Mucosa of stomach (tissue), 1 donor: ENCODE measurements around the gene PRDM1.

Source experiments
- H3K27me3 ChIP-seq: one replicate; pipeline ENCODE4 v1.7.0; 2013; ENCODE audit warnings: mild to moderate bottlenecking, low read length; ENCODE audit not compliant: control insufficient read depth, insufficient read depth
- H3K36me3 ChIP-seq: one replicate; pipeline ENCODE4 v1.7.0; 2013; ENCODE audit warnings: low read length; ENCODE audit not compliant: control insufficient read depth, insufficient read depth
- H3K4me1 ChIP-seq: one replicate; pipeline ENCODE4 v1.7.0; 2013; ENCODE audit warnings: mild to moderate bottlenecking, low read length; ENCODE audit not compliant: control insufficient read depth, insufficient read depth
- H3K4me3 ChIP-seq: one replicate; pipeline ENCODE4 v1.7.0; 2013; ENCODE audit warnings: low read length
- H3K9ac ChIP-seq: one replicate; pipeline ENCODE4 v1.7.0; 2013; ENCODE audit warnings: mild to moderate bottlenecking, low read length, moderate library complexity
- H3K9me3 ChIP-seq: one replicate; pipeline ENCODE4 v1.7.0; 2013; ENCODE audit warnings: mild to moderate bottlenecking, low read length, moderate library complexity; ENCODE audit not compliant: control insufficient read depth
- donor health status: Pancreatic carcinoma.

The PRDM1 gene

GRCh38 chr6:106112433-106112832 lies 26.3 kb downstream of the PRDM1 start:
- peaks cover 8% of the 10 kb centered on the region for H3K4me1 ChIP-seq
- no peaks in the 10 kb centered on the region for H3K9me3 ChIP-seq
- no peaks in the 10 kb centered on the region for H3K36me3 ChIP-seq
- H3K27me3 ChIP-seq = no peaks in the 10 kb centered on the region
- no peak overlapping the region for H3K9ac ChIP-seq
- no peak overlapping the region for H3K4me3 ChIP-seq

GRCh38 chr6:106113256-106113959 lies 27.3 kb downstream of the PRDM1 start:
- Histone ChIP-seq H3K27me3 (no peaks in the 10 kb centered on the region), H3K9ac (no peak overlapping the region), H3K9me3 (no peaks in the 10 kb centered on the region), H3K4me1 (peaks cover 8% of the 10 kb centered on the region), H3K4me3 (no peak overlapping the region), H3K36me3 (no peaks in the 10 kb centered on the region)

- Histone ChIP-seq H3K9ac (no peak overlapping the region), H3K4me1 (peaks cover 8% of the 10 kb centered on the region), H3K9me3 (no peaks in the 10 kb centered on the region), H3K27me3 (no peaks in the 10 kb centered on the region), H3K36me3 (no peaks in the 10 kb centered on the region), H3K4me3 (no peak overlapping the region)
These were observed 28.4 kb downstream of the PRDM1 start for GRCh38 chr6:106114492-106114891.

- Histone ChIP-seq H3K27me3 (no peaks in the 10 kb centered on the region), H3K9me3 (no peaks in the 10 kb centered on the region), H3K36me3 (no peaks in the 10 kb centered on the region), H3K9ac (no peak overlapping the region), H3K4me3 (no peak overlapping the region), H3K4me1 (peaks cover 5% of the 10 kb centered on the region)
These were observed 29.1 kb downstream of the PRDM1 start for GRCh38 chr6:106115286-106115685.

GRCh38 chr6:106116125-106116832 lies 30.1 kb downstream of the PRDM1 start:
- Histone ChIP-seq H3K9ac (no peak overlapping the region), H3K4me1 (no peaks in the 10 kb centered on the region), H3K36me3 (no peaks in the 10 kb centered on the region), H3K4me3 (no peak overlapping the region), H3K9me3 (no peaks in the 10 kb centered on the region), H3K27me3 (no peaks in the 10 kb centered on the region)

- no peak overlapping the region for H3K4me3 ChIP-seq
- no peaks in the 10 kb centered on the region for H3K4me1 ChIP-seq
- no peaks in the 10 kb centered on the region for H3K9me3 ChIP-seq
- no peaks in the 10 kb centered on the region for H3K36me3 ChIP-seq
- H3K27me3 ChIP-seq = no peaks in the 10 kb centered on the region
- H3K9ac ChIP-seq = no peak overlapping the region
These were observed 31.4 kb downstream of the PRDM1 start for GRCh38 chr6:106117579-106117978.

- H3K9me3 ChIP-seq = no peaks in the 10 kb centered on the region
- no peaks in the 10 kb centered on the region for H3K27me3 ChIP-seq
- no peaks in the 10 kb centered on the region for H3K36me3 ChIP-seq
- no peak overlapping the region for H3K4me3 ChIP-seq
- H3K9ac ChIP-seq = no peak overlapping the region
- no peaks in the 10 kb centered on the region for H3K4me1 ChIP-seq
These were observed 32.8 kb downstream of the PRDM1 start for GRCh38 chr6:106118835-106119431.

GRCh38 chr6:106119546-106119945 lies 33.4 kb downstream of the PRDM1 start:
- no peak overlapping the region for H3K4me3 ChIP-seq
- H3K36me3 ChIP-seq = no peaks in the 10 kb centered on the region
- H3K9me3 ChIP-seq = no peaks in the 10 kb centered on the region
- no peak overlapping the region for H3K9ac ChIP-seq
- H3K4me1 ChIP-seq = no peaks in the 10 kb centered on the region
- no peaks in the 10 kb centered on the region for H3K27me3 ChIP-seq

GRCh38 chr6:106120006-106120405 lies 33.9 kb downstream of the PRDM1 start:
- Histone ChIP-seq H3K27me3 (no peaks in the 10 kb centered on the region), H3K9ac (no peak overlapping the region), H3K4me3 (no peak overlapping the region), H3K4me1 (no peaks in the 10 kb centered on the region), H3K9me3 (no peaks in the 10 kb centered on the region), H3K36me3 (no peaks in the 10 kb centered on the region)

GRCh38 chr6:106120406-106120805 lies 34.3 kb downstream of the PRDM1 start:
- H3K4me1 ChIP-seq = no peaks in the 10 kb centered on the region

GRCh38 chr6:106122306-106122918 lies 36.3 kb downstream of the PRDM1 start:
- Histone ChIP-seq H3K9ac (no peak overlapping the region), H3K4me1 (peaks cover 11% of the 10 kb centered on the region), H3K4me3 (no peak overlapping the region), H3K27me3 (no peaks in the 10 kb centered on the region), H3K36me3 (no peaks in the 10 kb centered on the region), H3K9me3 (no peaks in the 10 kb centered on the region)

More at GRCh38 chr6:106120406-106120805, 34.3 kb downstream of the PRDM1 start:
- no peaks in the 10 kb centered on the region for H3K9me3 ChIP-seq
- no peaks in the 10 kb centered on the region for H3K36me3 ChIP-seq
- no peak overlapping the region for H3K4me3 ChIP-seq
- no peak overlapping the region for H3K9ac ChIP-seq
- H3K27me3 ChIP-seq = no peaks in the 10 kb centered on the region
